Right atrium auricular region (tissue), 2 donors: ENCODE measurements around the gene SEPTIN6. TPM values are rescaled to one million over a fixed set of nuclear protein-coding genes. Genes with fewer than 3 reads are reported as not detected.

Source experiments
- DNase-seq: peaks from one replicate; pipeline ENCODE4 v3.0.0-alpha.2; 2019; ENCODE audit warnings: low spot score
- H3K27ac ChIP-seq, 2 donors: fragments of 200-600 bp; sonication (generic); 1 replicate in 1 of 2; 2 replicates in 1 of 2; pipeline ENCODE4 v1.5.1; 2016 to 2019
- H3K27me3 ChIP-seq, 2 donors: fragments of 200-600 bp; sonication (generic); one replicate each; pipeline versions ENCODE4 v1.5.1 to v1.6.0; 2017 to 2019
- H3K36me3 ChIP-seq: fragments of 200-600 bp; sonication (generic); one replicate; pipeline ENCODE4 v1.5.1; 2016
- H3K4me1 ChIP-seq, 2 donors: fragments of 200-600 bp; sonication (generic); one replicate each; pipeline versions ENCODE4 v1.5.1 to v1.6.0; 2017 to 2019
- H3K4me3 ChIP-seq, 2 donors: fragments of 200-600 bp; sonication (generic); 1 replicate in 1 of 2; 2 replicates in 1 of 2; pipeline ENCODE4 v1.5.1; 2017 to 2019; ENCODE audit warnings: mild to moderate bottlenecking in 1 of 2, moderate library complexity in 1 of 2
- H3K9me3 ChIP-seq, 2 donors: fragments of 200-600 bp; sonication (generic); one replicate each; pipeline ENCODE4 v1.5.1; 2019
- CTCF ChIP-seq, 2 donors: fragments of 200-600 bp; sonication (generic); IDR thresholded peaks; one replicate each; pipeline ENCODE4 v1.5.1; 2019; ENCODE audit warnings: antibody characterized with exemption in 2 of 2
- total RNA-seq, 2 donors: library from RNA; depleted of rRNA; stranded (reverse); fragments of >200 nt; gene quantifications; one replicate each; pipeline ENCODE4 v1.1.0, GENCODE V29; 2016

Gene SEPTIN6
- total RNA-seq, 2 donors from 2014 or later = 14.1 to 16.4 TPM

- H3K4me1 ChIP-seq = no peaks in the 10 kb centered on the region
- peak overlapping the region; percentile 26 to 58 for H3K27ac ChIP-seq
- peak in 1 of 2 donors; percentile 33 for TF ChIP-seq CTCF (IDR thresholded peaks at IDR 0.05)
- H3K4me3 ChIP-seq = no peak overlapping the region
- DNase-seq = peak; percentile 64
- no peaks in the 10 kb centered on the region for H3K9me3 ChIP-seq
- H3K27me3 ChIP-seq = no peaks in the 10 kb centered on the region
- no peaks in the 10 kb centered on the region for H3K36me3 ChIP-seq
Measured at GRCh38 chrX:119654112-119654531, 38.8 kb downstream of the SEPTIN6 start.

- H3K9me3 ChIP-seq = no peaks in the 10 kb centered on the region
- TF ChIP-seq CTCF (IDR thresholded peaks at IDR 0.05) = no peak
- no peaks in the 10 kb centered on the region for H3K27me3 ChIP-seq
- no peaks in the 10 kb centered on the region for H3K4me1 ChIP-seq
- no peak overlapping the region for H3K27ac ChIP-seq
- DNase-seq = no peak
- H3K36me3 ChIP-seq = no peaks in the 10 kb centered on the region
- H3K4me3 ChIP-seq = no peak overlapping the region
Measured at GRCh38 chrX:119648421-119648775, 44.6 kb downstream of the SEPTIN6 start.

GRCh38 chrX:119647552-119648420, 45.2 kb downstream of the SEPTIN6 start:
- no peaks in the 10 kb centered on the region for H3K4me1 ChIP-seq
- H3K27me3 ChIP-seq = no peaks in the 10 kb centered on the region
- no peak overlapping the region for H3K27ac ChIP-seq
- H3K9me3 ChIP-seq = no peaks in the 10 kb centered on the region
- no peak overlapping the region for H3K4me3 ChIP-seq
- TF ChIP-seq CTCF (IDR thresholded peaks at IDR 0.05) = no peak
- no peaks in the 10 kb centered on the region for H3K36me3 ChIP-seq
- DNase-seq = no peak

- Histone ChIP-seq H3K27ac (no peak overlapping the region), H3K9me3 (no peaks in the 10 kb centered on the region), H3K4me1 (no peaks in the 10 kb centered on the region), H3K4me3 (no peak overlapping the region), H3K36me3 (no peaks in the 10 kb centered on the region), H3K27me3 (no peaks in the 10 kb centered on the region)
- TF ChIP-seq CTCF (IDR thresholded peaks at IDR 0.05) = no peak
- no peak for DNase-seq
Measured at GRCh38 chrX:119647089-119647488, 45.9 kb downstream of the SEPTIN6 start.

- Histone ChIP-seq H3K27me3 (no peaks in the 10 kb centered on the region), H3K27ac (no peak overlapping the region), H3K9me3 (no peaks in the 10 kb centered on the region), H3K4me3 (no peak overlapping the region), H3K36me3 (no peaks in the 10 kb centered on the region), H3K4me1 (no peaks in the 10 kb centered on the region)
- no peak for DNase-seq
- no peak for TF ChIP-seq CTCF (IDR thresholded peaks at IDR 0.05)
Measured at GRCh38 chrX:119646515-119646914, 46.5 kb downstream of the SEPTIN6 start.

GRCh38 chrX:119643696-119644095, 49.3 kb downstream of the SEPTIN6 start:
- DNase-seq = no peak
- Histone ChIP-seq H3K4me1 (no peaks in the 10 kb centered on the region), H3K36me3 (no peaks in the 10 kb centered on the region), H3K27me3 (no peaks in the 10 kb centered on the region), H3K27ac (no peak overlapping the region), H3K4me3 (no peak overlapping the region), H3K9me3 (no peaks in the 10 kb centered on the region)
- no peak for TF ChIP-seq CTCF (IDR thresholded peaks at IDR 0.05)
